PC-3 (cell line): ENCODE data around the gene OR5H6. TPM values are rescaled to one million over a fixed set of nuclear protein-coding genes. Genes with fewer than 3 reads are reported as not detected.

Source experiments
- ATAC-seq: fragments of 200-7000 bp; cut with Tn5 transposase; 2 replicates; pipeline ENCODE4 v1.9.1; 2020; ENCODE audit warnings: mild to moderate bottlenecking, moderate library complexity
- BruUV-seq: library from RNA; stranded (reverse); fragments of 400-500 nt; replicated peaks from 2 replicates; lab custom pipeline; 2021; lab: Mats Ljungman, UMichigan
- CTCF ChIA-PET: fragments of 300-600 bp; sonication (Branson Sonifier 250); formaldehyde crosslinking; loops from one replicate; lab custom pipeline; 2022; ENCODE audit warnings: antibody characterized with exemption; lab: Charles Lee
- POLR2A ChIA-PET: fragments of 300-600 bp; sonication (Branson Sonifier 250); formaldehyde crosslinking; loops from one replicate; lab custom pipeline; 2022; ENCODE audit warnings: antibody characterized with exemption; ENCODE audit not compliant: unreplicated experiment; lab: Charles Lee
- DNase-seq: peaks from one replicate; pipeline ENCODE4 v3.0.0-alpha.2; 2015
- H2AFZ ChIP-seq: fragments of 300-600 bp; sonication (generic); 2 replicates; pipeline ENCODE4 v1.6.0; 2016; ENCODE audit warnings: antibody characterized with exemption, low read length
- H3F3A ChIP-seq: fragments of 300-600 bp; sonication (generic); one replicate; pipeline ENCODE4 v1.6.0; 2017; ENCODE audit warnings: antibody characterized with exemption, low read length, control low read depth, mild to moderate bottlenecking; ENCODE audit not compliant: unreplicated experiment
- H3K27ac ChIP-seq: fragments of 300-600 bp; sonication (generic); 2 replicates; pipeline ENCODE4 v1.5.1; 2016; ENCODE audit warnings: mild to moderate bottlenecking, low read length
- H3K27me3 ChIP-seq: fragments of 300-600 bp; sonication (generic); 2 replicates; pipeline ENCODE4 v1.6.1; 2016; ENCODE audit warnings: low read length, mixed read lengths
- H3K36me3 ChIP-seq: fragments of 300-600 bp; sonication (generic); 2 replicates; pipeline ENCODE4 v1.6.1; 2016; ENCODE audit warnings: low read depth, mixed run types, low read length, mixed read lengths
- H3K4me1 ChIP-seq: fragments of 300-600 bp; sonication (generic); 2 replicates; pipeline ENCODE4 v1.5.1; 2016; ENCODE audit warnings: low read length; ENCODE audit not compliant: insufficient read depth
- H3K4me2 ChIP-seq: fragments of 300-600 bp; sonication (generic); 2 replicates; pipeline ENCODE4 v1.6.0; 2016; ENCODE audit warnings: low read length
- H3K4me3 ChIP-seq: fragments of 300-600 bp; sonication (generic); 2 replicates; pipeline ENCODE4 v1.5.1; 2016; ENCODE audit warnings: mild to moderate bottlenecking, low read length, mixed read lengths
- H3K79me2 ChIP-seq: fragments of 300-600 bp; sonication (generic); 2 replicates; pipeline ENCODE4 v1.6.1; 2017; ENCODE audit warnings: low read length, mixed read lengths
- H3K9ac ChIP-seq: fragments of 300-600 bp; sonication (generic); 2 replicates; pipeline ENCODE4 v1.6.0; 2016; ENCODE audit warnings: mild to moderate bottlenecking, low read length
- H3K9me2 ChIP-seq: fragments of 300-600 bp; sonication (generic); replicated peaks from 2 replicates; pipeline ENCODE4 v1.6.1; 2016; ENCODE audit warnings: mixed run types, low read length, mixed read lengths
- H3K9me3 ChIP-seq: fragments of 300-600 bp; sonication (generic); 2 replicates; pipeline ENCODE4 v1.6.1; 2016; ENCODE audit warnings: low read length, mixed read lengths
- H4K20me1 ChIP-seq: fragments of 300-600 bp; sonication (generic); 2 replicates; pipeline ENCODE4 v1.6.1; 2016; ENCODE audit warnings: low read length, mixed read lengths
- EZH2 ChIP-seq: fragments of 300-600 bp; sonication (generic); IDR thresholded peaks from one replicate; pipeline ENCODE4 v1.6.1; 2017; ENCODE audit warnings: antibody characterized with exemption, mild to moderate bottlenecking, low read length; ENCODE audit not compliant: unreplicated experiment
- EZH2phosphoT487 ChIP-seq: fragments of 300-600 bp; sonication (generic); IDR thresholded peaks from 2 replicates; pipeline ENCODE4 v1.6.1; 2018; ENCODE audit warnings: mild to moderate bottlenecking, antibody characterized with exemption, low read length, borderline replicate concordance
- intact Hi-C: fragments of 100-400 bp; cut with micrococcal nuclease; formaldehyde crosslinking; loops from 2 replicates; pipeline ENCODE4 v1.9.0; 2023
- total RNA-seq: library from RNA; depleted of rRNA; stranded (reverse); fragments of >200 nt; gene quantifications from 2 replicates; pipeline ENCODE4 v1.2.3, GENCODE V29; 2014
- TF ChIP-seq, protein P1 (sequence below): fragments of 300-600 bp; sonication (generic); conservative IDR thresholded peaks from 2 replicates; pipeline ENCODE4 v1.5.1; 2017; ENCODE audit warnings: antibody characterized with exemption, low read depth, mild to moderate bottlenecking, low read length

Gene OR5H6
- total RNA-seq, 1 experiment from 2014 or later, result not detected

DNA sequence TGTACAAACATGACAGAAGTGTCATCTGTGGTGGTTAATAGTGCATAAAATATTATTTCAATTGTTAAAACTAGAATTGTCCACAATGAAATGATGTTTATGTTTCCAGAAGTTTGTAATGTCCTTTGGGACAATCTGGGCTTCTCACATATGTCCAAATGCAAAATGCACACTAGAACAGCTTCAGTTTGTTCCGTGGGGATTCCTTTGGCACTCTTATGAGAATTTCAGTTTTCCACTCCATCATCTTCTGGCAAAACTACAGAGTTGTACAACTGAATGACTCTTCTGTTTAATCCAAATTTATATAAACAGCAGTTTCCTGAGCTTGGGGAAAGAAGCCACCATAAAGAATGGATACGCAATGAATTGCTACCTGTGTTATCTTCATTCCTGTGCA, 2.0 kb upstream of the OR5H6 start:
- DNase-seq (no peak), ATAC-seq (no peak)
- Histone ChIP-seq H3K9me2 (no peaks in the 10 kb centered on the region), H3K79me2 (no peaks in the 10 kb centered on the region), H3F3A (no peaks in the 10 kb centered on the region), H2AFZ (no peak overlapping the region), H3K4me3 (no peak overlapping the region), H3K27ac (no peak overlapping the region), H3K9ac (no peak overlapping the region), H3K4me2 (no peak overlapping the region), H3K9me3 (no peaks in the 10 kb centered on the region), H3K36me3 (no peaks in the 10 kb centered on the region), H3K27me3 (peaks cover 8% of the 10 kb centered on the region; the same call in 1 of the 2 replicates), H4K20me1 (no peaks in the 10 kb centered on the region), H3K4me1 (no peaks in the 10 kb centered on the region)
- BruUV-seq, result no TSS peak
- intact Hi-C loops, result no loop called here
- POLR2A ChIA-PET, result no interaction called here
- TF ChIP-seq EZH2, result no peak
- no peak for TF ChIP-seq EZH2phosphoT487
- TF ChIP-seq, protein P1, sequence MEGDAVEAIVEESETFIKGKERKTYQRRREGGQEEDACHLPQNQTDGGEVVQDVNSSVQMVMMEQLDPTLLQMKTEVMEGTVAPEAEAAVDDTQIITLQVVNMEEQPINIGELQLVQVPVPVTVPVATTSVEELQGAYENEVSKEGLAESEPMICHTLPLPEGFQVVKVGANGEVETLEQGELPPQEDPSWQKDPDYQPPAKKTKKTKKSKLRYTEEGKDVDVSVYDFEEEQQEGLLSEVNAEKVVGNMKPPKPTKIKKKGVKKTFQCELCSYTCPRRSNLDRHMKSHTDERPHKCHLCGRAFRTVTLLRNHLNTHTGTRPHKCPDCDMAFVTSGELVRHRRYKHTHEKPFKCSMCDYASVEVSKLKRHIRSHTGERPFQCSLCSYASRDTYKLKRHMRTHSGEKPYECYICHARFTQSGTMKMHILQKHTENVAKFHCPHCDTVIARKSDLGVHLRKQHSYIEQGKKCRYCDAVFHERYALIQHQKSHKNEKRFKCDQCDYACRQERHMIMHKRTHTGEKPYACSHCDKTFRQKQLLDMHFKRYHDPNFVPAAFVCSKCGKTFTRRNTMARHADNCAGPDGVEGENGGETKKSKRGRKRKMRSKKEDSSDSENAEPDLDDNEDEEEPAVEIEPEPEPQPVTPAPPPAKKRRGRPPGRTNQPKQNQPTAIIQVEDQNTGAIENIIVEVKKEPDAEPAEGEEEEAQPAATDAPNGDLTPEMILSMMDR, result no peak
- CTCF ChIA-PET, result no interaction called here

DNA sequence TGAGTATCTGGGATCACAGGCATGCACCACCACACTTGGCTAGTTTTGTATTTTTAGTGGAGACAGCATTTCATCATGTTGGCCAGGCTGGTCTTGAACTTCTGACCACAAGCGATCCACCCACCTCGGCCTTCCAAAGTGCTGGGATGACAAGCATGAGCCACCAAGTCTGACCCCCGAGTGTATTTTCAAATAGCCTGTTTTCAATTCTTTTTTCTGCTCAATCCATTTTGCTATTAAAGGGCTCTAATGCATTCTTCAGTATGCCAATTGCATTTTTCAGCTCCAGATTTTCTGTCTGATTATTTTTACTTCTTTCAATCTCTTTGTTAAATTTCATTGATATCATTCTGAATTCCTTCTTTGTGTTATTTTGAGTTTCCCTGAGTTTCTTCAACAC, 5.8 kb downstream of the OR5H6 start:
- POLR2A ChIA-PET, result no interaction called here

DNA sequence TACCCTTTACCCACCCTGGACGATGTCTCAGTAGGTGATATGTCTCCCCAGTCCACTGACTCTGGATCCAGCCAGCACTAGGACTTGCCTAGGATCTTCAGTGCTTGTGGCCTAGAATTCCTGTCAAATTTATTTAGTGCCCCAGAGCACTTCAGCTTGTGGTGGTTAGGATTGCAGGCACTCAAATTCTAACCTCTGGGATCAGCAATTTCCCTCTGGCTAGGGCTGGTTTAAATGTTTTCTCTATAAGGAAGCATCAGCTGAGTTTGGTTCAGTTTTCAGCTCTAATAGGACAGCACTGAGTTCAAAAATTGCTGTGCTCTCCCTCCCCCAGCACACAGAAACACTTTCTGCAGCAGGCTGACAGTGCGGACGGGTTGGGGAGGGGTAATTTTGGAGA, 8.1 kb downstream of the OR5H6 start:
- POLR2A ChIA-PET, result no interaction called here
- no peaks in the 10 kb centered on the region for H3F3A ChIP-seq
- no peaks in the 10 kb centered on the region for H3K9me2 ChIP-seq
- BruUV-seq, result no TSS peak
- peaks cover 4% of the 10 kb centered on the region; the same call in 1 of the 2 replicates for H3K27me3 ChIP-seq
- H4K20me1 ChIP-seq, result no peaks in the 10 kb centered on the region
- TF ChIP-seq EZH2phosphoT487, result no peak
- no peak overlapping the region for H3K4me2 ChIP-seq
- no peak overlapping the region for H3K4me3 ChIP-seq
- no peaks in the 10 kb centered on the region for H3K4me1 ChIP-seq
- intact Hi-C loops, result no loop called here
- H3K36me3 ChIP-seq, result no peaks in the 10 kb centered on the region
- H3K27ac ChIP-seq, result no peak overlapping the region
- peaks cover 7% of the 10 kb centered on the region; the same call in 1 of the 2 replicates for H3K9me3 ChIP-seq
- no peak overlapping the region for H2AFZ ChIP-seq
- CTCF ChIA-PET, result no interaction called here
- ATAC-seq (no peak), DNase-seq (no peak)
- no peak overlapping the region for H3K9ac ChIP-seq
- H3K79me2 ChIP-seq, result no peaks in the 10 kb centered on the region

More for the DNA sequence above, 5.8 kb downstream of the OR5H6 start:
- Histone ChIP-seq H3K9ac (no peak overlapping the region), H3K9me3 (peaks cover 7% of the 10 kb centered on the region; the same call in 1 of the 2 replicates), H3K4me1 (no peaks in the 10 kb centered on the region), H3K4me2 (no peak overlapping the region), H2AFZ (no peak overlapping the region), H3K27me3 (no peaks in the 10 kb centered on the region), H3K79me2 (no peaks in the 10 kb centered on the region), H3K9me2 (no peaks in the 10 kb centered on the region), H3F3A (no peaks in the 10 kb centered on the region), H3K4me3 (no peak overlapping the region), H4K20me1 (no peaks in the 10 kb centered on the region), H3K36me3 (no peaks in the 10 kb centered on the region), H3K27ac (no peak overlapping the region)
- BruUV-seq, result no TSS peak
- ATAC-seq (no peak), DNase-seq (no peak)
- CTCF ChIA-PET, result no interaction called here
- intact Hi-C loops, result no loop called here
- TF ChIP-seq EZH2phosphoT487, result no peak
- no peak for TF ChIP-seq EZH2
- TF ChIP-seq, protein P1, result no peak
